Activated T-helper 17 cell treated with anti-CD3 and anti-CD28 coated beads, Interleukin-2, amount 50 U/mL, for 72 hours (primary cell): ENCODE results near the gene ZNF423. TPM values are rescaled to one million over a fixed set of nuclear protein-coding genes. Genes with fewer than 3 reads are reported as not detected.

Source experiments
- ATAC-seq: fragments of 150-1000 bp; cut with Tn5 transposase; replicated peaks from 2 replicates; pipeline ENCODE4 v1.10.0; 2021; ENCODE audit warnings: mild to moderate bottlenecking, moderate library complexity
- H3K27ac Mint-ChIP-seq: one replicate; pipeline ENCODE4 v1.8.0; 2022; ENCODE audit warnings: mixed read lengths
- H3K27me3 Mint-ChIP-seq: one replicate; pipeline ENCODE4 v1.8.0; 2022; ENCODE audit warnings: mixed read lengths
- H3K36me3 Mint-ChIP-seq: one replicate; pipeline ENCODE4 v1.8.0; 2022; ENCODE audit warnings: low read depth, mild to moderate bottlenecking, mixed read lengths
- H3K4me1 Mint-ChIP-seq: one replicate; pipeline ENCODE4 v1.8.0; 2022; ENCODE audit warnings: mixed read lengths
- H3K4me3 Mint-ChIP-seq: one replicate; pipeline ENCODE4 v1.8.0; 2022; ENCODE audit warnings: mild to moderate bottlenecking, mixed read lengths
- H3K9me3 Mint-ChIP-seq: one replicate; pipeline ENCODE4 v1.8.0; 2022; ENCODE audit warnings: mixed read lengths
- total RNA-seq, 2 donors: library from RNA; stranded (reverse); gene quantifications; one replicate each; pipeline ENCODE4 v1.2.3, GENCODE V29; 2022

Gene ZNF423
- total RNA-seq, 2 donors from 2014 or later, result not detected

DNA sequence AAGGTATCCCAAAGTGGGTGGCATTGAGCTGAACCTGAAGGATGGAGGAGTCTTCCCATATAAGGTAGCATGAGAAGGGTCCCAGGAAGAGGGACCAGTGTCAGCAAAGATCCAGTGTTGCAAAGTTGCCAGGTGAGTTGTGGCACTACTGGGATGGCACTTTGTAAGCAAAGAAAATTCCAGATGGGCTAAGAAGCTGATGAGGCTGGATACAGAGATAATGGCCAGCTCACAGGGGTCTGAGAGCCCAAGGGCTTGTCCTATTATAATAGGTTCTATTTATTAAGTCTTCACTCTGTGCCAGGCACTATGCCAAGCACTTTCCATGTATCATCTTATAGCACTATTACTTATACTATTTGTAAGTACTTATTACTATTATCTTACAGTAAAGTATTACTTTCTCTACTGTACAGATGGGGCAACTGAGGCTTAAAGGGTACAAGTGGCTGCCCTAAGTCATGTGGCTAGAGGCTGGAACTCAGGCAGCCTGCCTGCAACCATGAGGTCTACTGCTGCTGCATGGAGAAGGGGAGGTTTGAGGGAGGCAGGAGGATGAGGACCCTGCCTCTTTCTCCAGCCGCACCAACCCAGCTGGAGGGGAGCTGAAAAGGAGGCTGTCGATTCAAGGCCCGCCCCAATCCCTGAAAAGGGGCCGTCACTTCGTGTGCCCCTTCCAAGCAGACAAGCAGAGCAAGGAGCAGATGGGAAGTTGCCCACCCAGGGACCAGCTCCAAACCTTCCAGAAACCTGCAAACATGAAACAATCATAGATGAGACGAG, 395.8 kb downstream of the ZNF423 start:
- H3K4me3 Mint-ChIP-seq, result no peak overlapping the region
- no peak for ATAC-seq
- no peak overlapping the region for H3K27ac Mint-ChIP-seq
- no peaks in the 10 kb centered on the region for H3K36me3 Mint-ChIP-seq
- no peaks in the 10 kb centered on the region for H3K27me3 Mint-ChIP-seq
- peaks cover 11% of the 10 kb centered on the region for H3K4me1 Mint-ChIP-seq
- H3K9me3 Mint-ChIP-seq, result no peaks in the 10 kb centered on the region

DNA sequence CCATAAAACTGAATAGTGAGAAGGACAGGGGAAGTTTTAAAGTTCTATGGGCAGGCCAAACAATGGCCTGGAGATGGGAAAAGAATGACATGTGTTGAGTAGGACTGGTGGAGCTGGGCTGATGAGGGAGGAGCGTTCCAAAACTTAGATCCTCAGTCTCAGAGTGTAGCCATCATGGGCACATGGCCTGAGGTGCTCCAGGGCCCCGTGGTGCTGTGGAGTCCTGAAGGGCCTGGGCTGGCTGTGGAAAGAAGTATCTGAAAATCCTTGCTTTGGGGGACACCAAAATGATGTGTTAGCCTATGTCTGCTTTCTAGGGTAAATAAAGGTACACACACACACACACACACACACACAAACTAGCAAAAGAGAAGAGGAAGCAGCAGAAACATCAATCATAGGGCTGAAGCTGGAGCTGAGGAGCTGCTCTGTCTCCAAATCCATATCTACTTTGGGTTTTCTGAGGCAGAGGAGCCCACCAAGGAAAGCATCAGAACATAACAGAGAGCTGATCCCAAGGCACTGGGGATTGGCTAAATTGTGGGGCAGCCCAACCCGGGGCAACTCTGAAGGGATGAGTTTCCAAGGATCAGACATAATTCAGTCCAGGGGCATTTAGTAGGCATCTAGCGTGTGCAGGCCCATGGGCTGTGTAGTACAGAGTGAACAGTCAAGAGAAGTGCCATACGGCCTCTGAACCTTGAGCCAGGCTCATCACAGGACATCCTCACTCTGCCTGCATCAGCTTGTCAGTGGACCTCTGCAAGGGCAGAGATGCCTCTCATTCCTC, 397.1 kb downstream of the ZNF423 start:
- Mint-ChIP-seq H3K4me1 (peaks cover 10% of the 10 kb centered on the region), H3K27ac (no peak overlapping the region), H3K27me3 (peaks cover 2% of the 10 kb centered on the region), H3K4me3 (no peak overlapping the region), H3K9me3 (no peaks in the 10 kb centered on the region), H3K36me3 (no peaks in the 10 kb centered on the region)
- no peak for ATAC-seq

DNA sequence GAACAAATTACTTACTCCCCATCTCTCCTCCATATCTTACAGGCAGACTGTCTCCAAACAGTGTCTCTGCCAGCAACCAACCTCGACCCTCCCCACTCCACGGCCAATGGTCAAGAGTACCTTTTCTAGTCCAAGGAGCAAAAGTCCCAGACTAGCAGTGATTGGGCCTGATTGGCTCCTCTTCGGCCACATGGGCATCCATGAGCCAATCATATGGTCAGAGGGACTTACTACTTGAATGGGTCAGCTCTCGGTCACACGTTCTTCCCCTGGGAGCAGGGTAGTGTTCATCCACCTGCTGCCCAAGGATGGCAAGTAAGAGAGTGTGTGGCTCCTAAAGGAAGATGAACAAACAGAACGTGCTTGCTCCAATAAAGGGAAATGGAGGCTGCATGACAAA, 397.7 kb downstream of the ZNF423 start:
- no peak for ATAC-seq
- Mint-ChIP-seq H3K9me3 (no peaks in the 10 kb centered on the region), H3K27me3 (peaks cover 8% of the 10 kb centered on the region), H3K4me3 (no peak overlapping the region), H3K27ac (no peak overlapping the region), H3K36me3 (no peaks in the 10 kb centered on the region), H3K4me1 (peaks cover 6% of the 10 kb centered on the region)

DNA sequence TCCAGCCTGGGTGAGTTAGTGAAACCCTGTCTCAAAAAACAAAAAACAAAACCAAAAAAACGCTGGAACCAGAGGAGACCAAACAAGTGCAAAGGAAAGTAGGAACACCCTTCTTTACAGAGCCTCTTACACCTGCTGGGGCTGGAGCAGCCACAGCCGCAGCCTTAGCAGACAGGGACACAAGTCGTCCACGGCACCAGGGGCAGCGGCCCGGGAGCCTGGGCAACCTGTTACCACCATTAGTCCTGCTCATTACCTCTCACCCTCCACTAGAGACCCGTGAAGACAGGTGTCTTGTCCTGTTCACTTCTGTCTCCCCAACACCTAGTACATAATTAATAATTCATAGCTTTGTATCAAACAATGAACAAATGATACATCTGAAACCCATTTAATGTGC, 398.7 kb downstream of the ZNF423 start:
- peaks cover 1% of the 10 kb centered on the region for H3K4me1 Mint-ChIP-seq
- H3K27me3 Mint-ChIP-seq, result peaks cover 8% of the 10 kb centered on the region
- ATAC-seq, result no peak
- H3K36me3 Mint-ChIP-seq, result no peaks in the 10 kb centered on the region
- H3K27ac Mint-ChIP-seq, result no peak overlapping the region
- H3K9me3 Mint-ChIP-seq, result no peaks in the 10 kb centered on the region
- no peak overlapping the region for H3K4me3 Mint-ChIP-seq

DNA sequence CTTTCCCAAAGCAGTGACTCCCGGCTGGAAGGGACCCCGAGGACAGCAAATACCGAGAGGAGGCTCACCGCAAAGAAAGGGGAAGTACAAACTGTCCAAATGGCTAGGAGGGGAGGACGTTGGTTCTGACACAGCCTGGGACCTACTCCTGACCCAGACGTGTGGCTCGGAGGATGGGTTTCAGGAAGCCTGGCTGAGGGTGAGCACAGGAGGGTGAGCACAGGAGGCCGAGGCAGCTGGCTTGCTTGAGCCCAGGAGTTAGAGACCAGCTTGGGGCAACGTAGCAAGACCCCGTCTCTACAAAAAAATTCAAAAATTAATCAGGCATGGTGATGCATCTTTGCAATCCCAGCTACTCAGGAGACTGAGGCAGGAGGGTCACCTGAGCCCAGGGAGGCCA, 399.1 kb downstream of the ZNF423 start:
- Mint-ChIP-seq H3K4me3 (no peak overlapping the region), H3K4me1 (no peaks in the 10 kb centered on the region), H3K9me3 (no peaks in the 10 kb centered on the region), H3K27ac (no peak overlapping the region), H3K27me3 (peaks cover 8% of the 10 kb centered on the region), H3K36me3 (no peaks in the 10 kb centered on the region)
- ATAC-seq, result no peak

DNA sequence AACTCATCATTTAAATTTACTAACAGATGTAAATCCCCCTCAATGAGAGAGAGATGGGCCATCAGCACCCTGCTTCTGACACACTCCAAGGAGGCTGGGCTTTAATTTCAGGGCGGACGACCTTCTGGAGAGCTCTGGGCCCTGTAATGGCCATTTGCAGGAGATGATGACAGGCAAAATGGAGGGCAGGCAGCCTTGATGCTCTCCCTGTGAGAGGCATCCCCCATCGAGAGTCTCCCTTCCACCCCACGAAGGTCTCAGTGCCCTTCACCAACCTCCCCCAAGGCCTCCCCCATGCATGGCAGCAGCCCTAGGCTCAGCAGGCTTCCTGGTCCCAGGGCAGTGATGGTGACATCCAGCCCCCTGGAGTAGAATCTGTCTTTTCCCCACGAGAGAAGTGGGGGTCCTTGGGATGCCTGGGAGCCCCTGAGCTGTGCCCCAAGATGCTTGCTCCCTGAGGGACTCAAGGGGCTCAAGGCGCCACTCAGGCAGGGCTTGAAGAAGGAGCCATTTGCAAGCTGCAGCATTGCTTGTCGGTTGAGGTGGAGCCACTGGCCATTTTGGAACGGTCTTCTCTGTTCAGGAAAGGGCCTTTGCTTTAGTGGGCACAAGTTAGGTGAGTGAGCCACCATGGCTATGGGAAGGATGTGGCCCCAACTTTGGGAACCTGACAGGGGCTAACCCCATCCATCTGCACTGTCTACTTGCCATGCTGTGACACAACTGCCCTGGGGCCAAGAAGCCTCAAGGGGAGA, 399.7 kb downstream of the ZNF423 start:
- Mint-ChIP-seq H3K4me3 (no peak overlapping the region), H3K27ac (no peak overlapping the region), H3K27me3 (peaks cover 8% of the 10 kb centered on the region), H3K9me3 (no peaks in the 10 kb centered on the region), H3K4me1 (no peaks in the 10 kb centered on the region), H3K36me3 (no peaks in the 10 kb centered on the region)
- ATAC-seq, result no peak

DNA sequence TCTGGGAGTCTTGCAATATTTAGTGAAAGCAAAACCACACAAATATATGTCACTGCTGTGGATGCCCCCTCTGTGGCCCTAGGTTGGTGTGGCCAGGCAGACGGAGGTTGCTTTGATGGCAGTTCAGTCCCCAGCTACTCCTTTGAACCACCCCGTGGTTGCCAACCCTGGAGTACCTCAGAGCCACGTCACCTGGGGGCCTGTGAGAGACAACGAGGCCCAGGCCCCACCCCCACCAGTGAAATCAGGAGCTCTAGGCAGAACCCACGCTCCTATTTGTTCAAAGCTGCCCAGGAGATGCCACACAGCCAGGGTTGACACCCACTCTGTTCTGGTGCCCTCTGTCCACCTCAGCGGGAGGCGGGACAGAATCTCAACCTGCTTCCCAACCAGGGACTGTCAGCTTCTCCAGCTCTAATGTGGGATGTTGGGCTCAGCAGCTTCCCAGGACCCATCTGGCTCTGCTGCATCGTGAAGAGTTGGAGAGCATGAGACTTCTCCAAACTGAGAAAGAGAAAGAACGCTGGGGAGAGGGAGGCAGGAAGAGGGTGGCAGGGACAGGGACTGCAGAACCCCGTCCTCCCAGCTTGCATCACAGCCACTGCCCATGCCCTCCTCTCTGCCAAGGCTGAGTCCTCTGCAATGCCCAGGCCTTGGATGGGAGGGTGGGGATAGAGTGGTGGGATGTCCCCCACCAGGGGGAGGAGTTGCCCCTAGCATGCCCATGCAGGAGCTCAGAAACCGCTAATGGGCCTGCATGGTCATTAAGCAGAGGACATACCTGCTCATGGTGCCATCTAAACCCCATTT, 400.5 kb downstream of the ZNF423 start:
- H3K36me3 Mint-ChIP-seq, result no peaks in the 10 kb centered on the region
- ATAC-seq, result no peak
- H3K27me3 Mint-ChIP-seq, result peaks cover 8% of the 10 kb centered on the region
- H3K4me3 Mint-ChIP-seq, result no peak overlapping the region
- no peaks in the 10 kb centered on the region for H3K9me3 Mint-ChIP-seq
- H3K27ac Mint-ChIP-seq, result no peak overlapping the region
- H3K4me1 Mint-ChIP-seq, result no peaks in the 10 kb centered on the region

DNA sequence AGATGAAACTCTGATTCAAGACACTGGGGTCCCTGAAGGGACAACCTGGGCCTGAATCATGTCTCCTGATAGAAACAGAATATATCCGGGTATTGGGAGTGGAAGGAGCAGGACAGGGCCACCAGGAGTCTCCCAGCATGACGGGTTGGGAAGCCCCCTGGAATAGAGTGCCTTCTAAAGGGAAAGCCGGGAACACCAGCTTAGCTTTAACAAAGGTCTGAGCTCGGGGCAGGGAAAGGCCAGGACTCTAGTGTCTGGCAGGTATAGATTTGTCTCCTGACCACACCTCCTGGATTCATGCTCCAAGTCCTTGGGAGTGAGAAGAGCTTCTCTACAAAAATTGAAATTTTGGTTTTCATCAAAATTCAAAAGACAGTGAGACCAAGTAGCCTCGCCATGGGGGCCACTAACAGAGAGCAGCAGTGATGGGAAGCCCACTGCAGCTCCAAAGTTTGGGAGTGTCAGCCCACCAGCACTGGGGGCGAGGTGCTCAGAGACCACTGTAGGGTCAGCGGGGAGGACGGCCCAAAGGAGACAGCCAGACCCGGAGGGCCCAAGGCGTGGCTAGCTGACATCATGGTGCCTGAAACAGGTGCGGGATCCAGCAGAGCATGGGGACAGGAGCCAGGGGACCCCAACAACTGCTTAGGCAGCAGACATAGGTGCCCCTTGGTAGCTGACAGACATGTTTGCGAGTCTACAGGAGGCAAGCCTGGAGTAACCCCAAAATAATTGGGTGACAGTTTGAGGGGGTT, 401.3 kb downstream of the ZNF423 start:
- H3K36me3 Mint-ChIP-seq, result no peaks in the 10 kb centered on the region

DNA sequence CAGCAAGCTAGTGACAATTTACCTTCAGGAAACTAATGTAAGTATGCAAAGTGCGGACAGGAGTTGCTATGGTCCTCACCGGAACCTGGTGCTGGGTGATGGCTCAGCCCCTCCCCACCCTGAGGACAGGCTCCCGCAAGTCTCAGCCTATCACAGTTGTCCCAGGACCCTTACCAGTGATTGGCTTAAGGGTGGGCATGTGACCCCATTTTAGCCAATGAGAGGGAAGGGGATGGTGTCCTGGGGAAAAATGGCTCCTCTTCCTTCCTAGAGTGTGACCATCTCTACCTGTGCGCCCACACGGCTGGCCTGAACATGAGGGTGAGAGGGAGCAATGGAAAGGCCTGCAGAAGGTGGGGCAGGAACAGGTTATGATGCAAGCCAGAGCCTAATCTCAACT, 401.9 kb downstream of the ZNF423 start:
- Mint-ChIP-seq H3K27me3 (peaks cover 8% of the 10 kb centered on the region), H3K4me3 (no peak overlapping the region), H3K4me1 (no peaks in the 10 kb centered on the region), H3K36me3 (no peaks in the 10 kb centered on the region), H3K9me3 (no peaks in the 10 kb centered on the region), H3K27ac (no peak overlapping the region)
- no peak for ATAC-seq

More for the DNA sequence above, 401.3 kb downstream of the ZNF423 start:
- Mint-ChIP-seq H3K9me3 (no peaks in the 10 kb centered on the region), H3K27ac (no peak overlapping the region), H3K27me3 (peaks cover 8% of the 10 kb centered on the region), H3K4me1 (no peaks in the 10 kb centered on the region), H3K4me3 (no peak overlapping the region)
- no peak for ATAC-seq

DNA sequence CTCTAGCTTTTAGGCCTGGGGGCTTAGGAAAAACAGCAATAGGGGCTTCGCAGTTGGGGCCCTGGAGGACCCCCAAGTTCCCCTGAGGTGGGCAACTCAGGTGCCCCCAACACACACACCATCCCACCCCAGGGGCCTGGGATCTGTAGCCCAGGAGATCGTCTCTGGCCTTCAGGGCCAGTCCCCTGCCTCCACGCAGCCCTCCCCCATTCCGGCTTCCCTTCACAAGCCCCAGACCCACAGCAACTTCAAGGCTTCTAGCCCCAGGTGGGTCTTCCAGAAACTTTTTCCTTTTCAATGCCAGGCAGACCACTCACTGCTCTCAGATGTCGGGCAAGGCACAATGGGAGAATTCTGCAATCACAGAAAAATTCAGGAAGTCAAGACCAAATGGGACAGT, 402.9 kb downstream of the ZNF423 start:
- Mint-ChIP-seq H3K4me3 (no peak overlapping the region), H3K4me1 (no peaks in the 10 kb centered on the region), H3K36me3 (no peaks in the 10 kb centered on the region), H3K9me3 (no peaks in the 10 kb centered on the region), H3K27me3 (peaks cover 8% of the 10 kb centered on the region), H3K27ac (no peak overlapping the region)
- ATAC-seq, result no peak

DNA sequence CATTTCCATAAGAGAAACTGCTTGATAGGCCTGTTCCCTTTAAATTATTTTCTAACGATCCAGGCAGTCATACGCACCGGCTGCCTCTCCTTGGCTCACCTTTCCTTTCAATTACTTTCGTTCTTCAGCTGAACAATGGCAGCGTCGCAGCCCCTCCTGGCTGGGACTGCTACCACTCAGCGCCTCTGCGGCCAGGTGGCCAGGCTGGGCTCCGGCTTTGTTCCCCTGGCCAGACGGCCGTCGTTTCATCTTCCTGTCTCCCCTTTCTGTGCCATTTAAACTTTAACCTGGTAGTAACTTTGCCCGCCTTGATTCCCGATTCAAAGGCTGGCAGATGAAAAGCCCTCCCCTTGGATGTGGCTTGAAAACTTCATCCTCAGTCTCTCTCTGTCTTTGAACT, 403.3 kb downstream of the ZNF423 start:
- Mint-ChIP-seq H3K9me3 (no peaks in the 10 kb centered on the region), H3K27me3 (peaks cover 8% of the 10 kb centered on the region), H3K36me3 (no peaks in the 10 kb centered on the region), H3K4me1 (no peaks in the 10 kb centered on the region), H3K4me3 (no peak overlapping the region), H3K27ac (no peak overlapping the region)
- ATAC-seq, result no peak

DNA sequence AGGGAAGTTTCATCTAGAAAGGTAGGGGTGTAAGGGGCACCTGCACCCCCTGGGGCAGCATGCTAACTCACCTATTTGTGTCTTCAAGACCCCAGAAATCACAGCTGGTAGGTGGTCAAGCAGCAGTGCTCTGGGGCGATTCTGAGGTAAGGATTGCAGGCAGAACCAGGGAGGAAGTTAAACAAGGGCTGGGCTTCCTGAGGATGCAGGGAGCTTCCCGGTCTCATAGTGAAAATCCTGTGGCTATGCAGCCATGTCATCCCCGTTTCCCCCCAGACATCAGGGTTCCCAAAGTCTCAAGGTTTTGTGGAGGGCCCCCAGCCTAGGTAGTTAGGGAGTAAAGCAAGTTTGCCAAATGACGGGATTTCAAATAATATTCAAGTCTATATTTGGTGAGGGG, 403.8 kb downstream of the ZNF423 start:
- no peak overlapping the region for H3K4me3 Mint-ChIP-seq

DNA sequence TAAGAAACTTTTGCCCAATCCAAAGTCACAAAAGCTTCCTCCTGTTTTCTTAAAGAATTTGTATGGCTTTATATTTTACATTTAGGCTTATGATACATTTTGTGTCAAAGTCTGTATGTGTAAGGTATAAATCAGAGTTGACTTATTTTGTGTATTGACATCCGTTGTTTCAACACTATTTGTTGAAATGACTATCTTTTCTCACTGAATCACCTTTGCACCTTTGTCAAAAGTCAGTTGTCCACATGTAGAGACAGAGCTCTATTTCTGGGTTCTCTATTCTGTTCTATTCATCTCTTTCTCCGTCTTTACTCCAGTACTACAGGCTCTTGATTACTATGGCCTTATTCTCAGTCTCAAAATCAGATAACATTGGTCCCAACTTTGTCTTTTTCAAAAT, 409.1 kb downstream of the ZNF423 start:
- H3K4me1 Mint-ChIP-seq, result no peaks in the 10 kb centered on the region
- no peak for ATAC-seq
- no peak overlapping the region for H3K27ac Mint-ChIP-seq
- no peaks in the 10 kb centered on the region for H3K27me3 Mint-ChIP-seq
- H3K9me3 Mint-ChIP-seq, result no peaks in the 10 kb centered on the region
- H3K4me3 Mint-ChIP-seq, result no peak overlapping the region
- H3K36me3 Mint-ChIP-seq, result no peaks in the 10 kb centered on the region

More for the DNA sequence above, 403.8 kb downstream of the ZNF423 start:
- Mint-ChIP-seq H3K36me3 (no peaks in the 10 kb centered on the region), H3K27me3 (peaks cover 8% of the 10 kb centered on the region), H3K4me1 (no peaks in the 10 kb centered on the region), H3K27ac (no peak overlapping the region), H3K9me3 (no peaks in the 10 kb centered on the region)
- ATAC-seq, result no peak
